Chondrocyte (in vitro differentiated cells): Measurements from ENCODE around the gene PABPN1L. TPM values are rescaled to one million over a fixed set of nuclear protein-coding genes. Genes with fewer than 3 reads are reported as not detected.

ENCODE experiments used
- DNase-seq: peaks from one replicate; pipeline ENCODE4 v3.0.0; 2021; ENCODE audit warnings: mixed read lengths, low spot score
- H3K27ac Mint-ChIP-seq: one replicate; pipeline ENCODE4 v1.8.0; 2021; ENCODE audit warnings: mild to moderate bottlenecking, moderate library complexity, mixed read lengths; ENCODE audit not compliant: unreplicated experiment
- H3K27me3 Mint-ChIP-seq: 2 replicates; pipeline ENCODE4 v1.8.0; 2021; ENCODE audit warnings: low read depth, mixed read lengths
- H3K36me3 Mint-ChIP-seq: 2 replicates; pipeline ENCODE4 v1.8.0; 2021; ENCODE audit warnings: low read depth, mixed read lengths
- H3K4me1 Mint-ChIP-seq: 2 replicates; pipeline ENCODE4 v1.8.0; 2021; ENCODE audit warnings: low read depth, mild to moderate bottlenecking, mixed read lengths
- H3K4me3 Mint-ChIP-seq: one replicate; pipeline ENCODE4 v1.8.0; 2021; ENCODE audit warnings: mild to moderate bottlenecking, moderate library complexity, mixed read lengths; ENCODE audit not compliant: unreplicated experiment
- H3K9me3 Mint-ChIP-seq: 2 replicates; pipeline ENCODE4 v1.8.0; 2021; ENCODE audit warnings: low read depth, mixed read lengths
- CTCF ChIP-seq: fragments of 200-600 bp; sonication (generic); IDR thresholded peaks from 2 replicates; pipeline ENCODE4 v1.5.0; 2021; ENCODE audit warnings: antibody characterized with exemption, mild to moderate bottlenecking, moderate library complexity
- total RNA-seq: library from RNA; stranded (reverse); gene quantifications from 3 replicates; pipeline ENCODE4 v1.2.1, GENCODE V29; 2021

Gene PABPN1L
- total RNA-seq, 1 donor from 2014 or later, result not detected

GRCh38 chr16:88885693-88886280 lies 19.3 kb upstream of the PABPN1L start:
- H3K4me3 Mint-ChIP-seq, result no peak overlapping the region
- DNase-seq, result no peak
- no peaks in the 10 kb centered on the region for H3K36me3 Mint-ChIP-seq
- H3K4me1 Mint-ChIP-seq, result no peaks in the 10 kb centered on the region
- no peaks in the 10 kb centered on the region for H3K9me3 Mint-ChIP-seq
- no peak for TF ChIP-seq CTCF
- H3K27ac Mint-ChIP-seq, result no peak overlapping the region
- H3K27me3 Mint-ChIP-seq, result peaks cover 6% of the 10 kb centered on the region

- no peak for TF ChIP-seq CTCF
- no peak for DNase-seq
- Mint-ChIP-seq H3K4me1 (no peaks in the 10 kb centered on the region), H3K36me3 (no peaks in the 10 kb centered on the region), H3K27ac (no peak overlapping the region), H3K27me3 (peaks cover 10% of the 10 kb centered on the region), H3K4me3 (no peak overlapping the region), H3K9me3 (no peaks in the 10 kb centered on the region)
Observed at GRCh38 chr16:88884569-88885271, 18.3 kb upstream of the PABPN1L start.

GRCh38 chr16:88883946-88884345 lies 17.5 kb upstream of the PABPN1L start:
- no peak for DNase-seq
- H3K27me3 Mint-ChIP-seq, result peaks cover 10% of the 10 kb centered on the region
- no peaks in the 10 kb centered on the region for H3K4me1 Mint-ChIP-seq
- no peaks in the 10 kb centered on the region for H3K9me3 Mint-ChIP-seq
- H3K4me3 Mint-ChIP-seq, result no peak overlapping the region
- TF ChIP-seq CTCF, result no peak
- no peak overlapping the region for H3K27ac Mint-ChIP-seq
- no peaks in the 10 kb centered on the region for H3K36me3 Mint-ChIP-seq

GRCh38 chr16:88883117-88883895 lies 16.8 kb upstream of the PABPN1L start:
- H3K4me1 Mint-ChIP-seq, result no peaks in the 10 kb centered on the region

More at GRCh38 chr16:88883117-88883895, 16.8 kb upstream of the PABPN1L start:
- Mint-ChIP-seq H3K27me3 (peaks cover 12% of the 10 kb centered on the region), H3K9me3 (no peaks in the 10 kb centered on the region), H3K36me3 (no peaks in the 10 kb centered on the region), H3K4me3 (no peak overlapping the region), H3K27ac (no peak overlapping the region)
- no peak for TF ChIP-seq CTCF
- no peak for DNase-seq
